Ishikawa (cell line): ENCODE data around the gene PIEZO2.

Experiments
- CREB1 ChIP-seq: IDR thresholded peaks from 2 replicates; pipeline ENCODE4 v1.6.1; 2012; ENCODE audit warnings: low read depth
- EP300 ChIP-seq: IDR thresholded peaks from 2 replicates; pipeline ENCODE4 v1.6.1; 2012; ENCODE audit warnings: borderline replicate concordance
- FOXM1 ChIP-seq: IDR thresholded peaks from 2 replicates; pipeline ENCODE4 v1.6.1; 2012; ENCODE audit warnings: low read depth, borderline replicate concordance
- NFIC ChIP-seq: IDR thresholded peaks from 2 replicates; pipeline ENCODE4 v1.6.1; 2012
- RAD21 ChIP-seq: IDR thresholded peaks from 2 replicates; pipeline ENCODE4 v1.6.1; 2012; ENCODE audit warnings: low read depth
- TAF1 ChIP-seq: IDR thresholded peaks from 2 replicates; pipeline ENCODE4 v1.6.1; 2012; ENCODE audit warnings: low read depth, mild to moderate bottlenecking
- TCF12 ChIP-seq: IDR thresholded peaks from 2 replicates; pipeline ENCODE4 v1.6.1; 2012; ENCODE audit warnings: low read depth
- TEAD4 ChIP-seq: IDR thresholded peaks from 2 replicates; pipeline ENCODE4 v1.6.1; 2012
- USF1 ChIP-seq: IDR thresholded peaks from 2 replicates; pipeline ENCODE4 v1.6.1; 2012
- YY1 ChIP-seq: IDR thresholded peaks from 2 replicates; pipeline ENCODE4 v1.6.1; 2012; ENCODE audit warnings: low read depth
- ZBTB7A ChIP-seq: IDR thresholded peaks from 2 replicates; pipeline ENCODE4 v1.6.1; 2012; ENCODE audit warnings: low read depth
- TF ChIP-seq, protein P1 (sequence below): IDR thresholded peaks from 2 replicates; pipeline ENCODE4 v1.6.1; 2012
- TF ChIP-seq, protein P2 (sequence below): IDR thresholded peaks from 2 replicates; pipeline ENCODE4 v1.6.1; 2012; ENCODE audit warnings: low read depth, mild to moderate bottlenecking

PIEZO2 gene

GRCh38 chr18:10785798-10786197 is 363.6 kb downstream of the PIEZO2 start:
- TF ChIP-seq RAD21 (no peak), EP300 (no peak), CREB1 (no peak), YY1 (no peak), TAF1 (no peak), FOXM1 (no peak), TCF12 (no peak), NFIC (no peak), ZBTB7A (no peak), USF1 (no peak)
- TF ChIP-seq, protein P1, sequence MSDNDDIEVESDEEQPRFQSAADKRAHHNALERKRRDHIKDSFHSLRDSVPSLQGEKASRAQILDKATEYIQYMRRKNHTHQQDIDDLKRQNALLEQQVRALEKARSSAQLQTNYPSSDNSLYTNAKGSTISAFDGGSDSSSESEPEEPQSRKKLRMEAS = no peak
- TF ChIP-seq, protein P2, sequence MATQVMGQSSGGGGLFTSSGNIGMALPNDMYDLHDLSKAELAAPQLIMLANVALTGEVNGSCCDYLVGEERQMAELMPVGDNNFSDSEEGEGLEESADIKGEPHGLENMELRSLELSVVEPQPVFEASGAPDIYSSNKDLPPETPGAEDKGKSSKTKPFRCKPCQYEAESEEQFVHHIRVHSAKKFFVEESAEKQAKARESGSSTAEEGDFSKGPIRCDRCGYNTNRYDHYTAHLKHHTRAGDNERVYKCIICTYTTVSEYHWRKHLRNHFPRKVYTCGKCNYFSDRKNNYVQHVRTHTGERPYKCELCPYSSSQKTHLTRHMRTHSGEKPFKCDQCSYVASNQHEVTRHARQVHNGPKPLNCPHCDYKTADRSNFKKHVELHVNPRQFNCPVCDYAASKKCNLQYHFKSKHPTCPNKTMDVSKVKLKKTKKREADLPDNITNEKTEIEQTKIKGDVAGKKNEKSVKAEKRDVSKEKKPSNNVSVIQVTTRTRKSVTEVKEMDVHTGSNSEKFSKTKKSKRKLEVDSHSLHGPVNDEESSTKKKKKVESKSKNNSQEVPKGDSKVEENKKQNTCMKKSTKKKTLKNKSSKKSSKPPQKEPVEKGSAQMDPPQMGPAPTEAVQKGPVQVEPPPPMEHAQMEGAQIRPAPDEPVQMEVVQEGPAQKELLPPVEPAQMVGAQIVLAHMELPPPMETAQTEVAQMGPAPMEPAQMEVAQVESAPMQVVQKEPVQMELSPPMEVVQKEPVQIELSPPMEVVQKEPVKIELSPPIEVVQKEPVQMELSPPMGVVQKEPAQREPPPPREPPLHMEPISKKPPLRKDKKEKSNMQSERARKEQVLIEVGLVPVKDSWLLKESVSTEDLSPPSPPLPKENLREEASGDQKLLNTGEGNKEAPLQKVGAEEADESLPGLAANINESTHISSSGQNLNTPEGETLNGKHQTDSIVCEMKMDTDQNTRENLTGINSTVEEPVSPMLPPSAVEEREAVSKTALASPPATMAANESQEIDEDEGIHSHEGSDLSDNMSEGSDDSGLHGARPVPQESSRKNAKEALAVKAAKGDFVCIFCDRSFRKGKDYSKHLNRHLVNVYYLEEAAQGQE = no peak

DNA sequence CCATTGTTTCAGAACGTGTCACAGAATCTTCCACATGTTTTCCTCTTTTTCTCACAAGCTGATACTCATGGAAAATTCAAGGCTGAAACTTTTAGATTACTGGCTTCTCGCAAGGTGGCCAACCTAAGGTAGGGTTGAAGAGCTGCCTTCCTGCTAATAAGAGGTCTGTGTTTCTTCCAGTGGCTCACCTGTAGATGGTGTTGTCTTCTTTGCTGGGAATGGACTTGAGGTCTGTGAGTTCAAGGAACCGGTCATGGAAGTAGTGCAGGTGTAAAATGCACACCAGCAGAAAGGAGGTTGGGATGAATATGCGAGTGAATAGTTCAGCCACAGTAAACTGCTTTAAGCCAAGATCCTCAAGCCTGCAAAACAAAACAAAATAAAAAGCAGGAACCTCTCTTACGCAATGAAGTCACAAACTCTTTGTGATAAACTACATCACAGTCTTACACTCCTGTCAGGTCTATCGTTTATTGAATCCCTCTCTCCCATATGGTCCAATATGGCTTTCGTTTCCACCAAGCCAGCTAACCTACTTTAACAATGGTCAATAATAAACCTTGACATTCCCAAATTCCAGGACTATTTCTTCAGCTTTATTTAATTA is 364.7 kb downstream of the PIEZO2 start:
- TF ChIP-seq RAD21 (no peak), CREB1 (no peak), USF1 (no peak), TAF1 (no peak)
- TF ChIP-seq, protein P2 = no peak

DNA sequence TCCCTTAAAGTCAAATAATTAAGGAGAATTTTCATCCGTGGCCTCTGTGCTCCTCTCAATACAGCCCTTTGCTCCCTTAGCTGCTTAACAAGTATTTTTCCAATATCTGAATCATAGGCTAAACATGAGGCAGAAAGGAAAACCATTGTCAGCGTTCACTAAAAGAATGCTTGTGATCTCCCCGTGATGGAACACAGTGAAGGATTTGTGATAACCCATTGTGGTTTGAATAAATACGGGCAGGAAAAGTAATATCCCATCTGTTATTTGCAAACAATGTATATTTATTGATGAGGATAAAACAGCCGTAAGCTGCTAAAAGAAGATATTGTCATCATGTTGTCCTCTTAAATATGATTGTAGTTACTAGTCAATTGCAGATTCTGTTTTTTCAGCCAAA is 365.4 kb downstream of the PIEZO2 start:
- TF ChIP-seq ZBTB7A (no peak), TEAD4 (no peak), EP300 (no peak), NFIC (no peak), YY1 (no peak), USF1 (no peak), FOXM1 (no peak), CREB1 (no peak)
- TF ChIP-seq, protein P1 = no peak
- TF ChIP-seq, protein P2 = no peak

- TF ChIP-seq CREB1 = no peak
- no peak for TF ChIP-seq TAF1
- no peak for TF ChIP-seq RAD21
- TF ChIP-seq, protein P2 = no peak
- no peak for TF ChIP-seq ZBTB7A
- no peak for TF ChIP-seq YY1
- TF ChIP-seq, protein P1 = no peak
These were observed 372.9 kb downstream of the PIEZO2 start for GRCh38 chr18:10776493-10776892.
